Neural cell (in vitro differentiated cells): ENCODE results near the gene SASH3.

Source experiments
- EP300 ChIP-seq: fragments of 450-650 bp; conservative IDR thresholded peaks from 2 replicates; pipeline ENCODE4 v1.6.1; 2014; ENCODE audit warnings: antibody characterized with exemption, mild to moderate bottlenecking, moderate library complexity; ENCODE audit not compliant: poor library complexity, severe bottlenecking
- MXI1 ChIP-seq: fragments of 450-650 bp; conservative IDR thresholded peaks from 2 replicates; pipeline ENCODE4 v1.6.1; 2014; ENCODE audit warnings: antibody characterized with exemption, mild to moderate bottlenecking; ENCODE audit not compliant: poor library complexity, severe bottlenecking
- POLR2AphosphoS5 ChIP-seq: IDR thresholded peaks from 2 replicates; pipeline ENCODE4 v1.6.1; 2012
- TF ChIP-seq, protein P1 (sequence below): fragments of 450-650 bp; IDR thresholded peaks from 2 replicates; pipeline ENCODE4 v1.5.1; 2014; ENCODE audit warnings: antibody characterized with exemption, mild to moderate bottlenecking, moderate library complexity; ENCODE audit not compliant: poor library complexity, severe bottlenecking

DNA sequence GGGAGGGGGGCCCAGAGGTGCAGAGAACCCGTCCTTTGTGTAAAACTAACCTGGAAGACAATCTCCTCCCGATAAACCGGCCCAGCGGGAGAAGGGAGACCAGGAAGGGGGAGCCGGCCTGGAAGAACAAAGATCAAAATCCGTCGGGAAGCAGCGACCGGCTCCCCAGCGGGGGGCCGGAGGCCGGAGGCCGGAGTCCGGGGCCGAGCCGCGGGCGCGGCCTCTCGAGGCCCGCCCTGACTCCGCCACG, 63.4 kb downstream of the SASH3 start:
- TF ChIP-seq, protein P1, sequence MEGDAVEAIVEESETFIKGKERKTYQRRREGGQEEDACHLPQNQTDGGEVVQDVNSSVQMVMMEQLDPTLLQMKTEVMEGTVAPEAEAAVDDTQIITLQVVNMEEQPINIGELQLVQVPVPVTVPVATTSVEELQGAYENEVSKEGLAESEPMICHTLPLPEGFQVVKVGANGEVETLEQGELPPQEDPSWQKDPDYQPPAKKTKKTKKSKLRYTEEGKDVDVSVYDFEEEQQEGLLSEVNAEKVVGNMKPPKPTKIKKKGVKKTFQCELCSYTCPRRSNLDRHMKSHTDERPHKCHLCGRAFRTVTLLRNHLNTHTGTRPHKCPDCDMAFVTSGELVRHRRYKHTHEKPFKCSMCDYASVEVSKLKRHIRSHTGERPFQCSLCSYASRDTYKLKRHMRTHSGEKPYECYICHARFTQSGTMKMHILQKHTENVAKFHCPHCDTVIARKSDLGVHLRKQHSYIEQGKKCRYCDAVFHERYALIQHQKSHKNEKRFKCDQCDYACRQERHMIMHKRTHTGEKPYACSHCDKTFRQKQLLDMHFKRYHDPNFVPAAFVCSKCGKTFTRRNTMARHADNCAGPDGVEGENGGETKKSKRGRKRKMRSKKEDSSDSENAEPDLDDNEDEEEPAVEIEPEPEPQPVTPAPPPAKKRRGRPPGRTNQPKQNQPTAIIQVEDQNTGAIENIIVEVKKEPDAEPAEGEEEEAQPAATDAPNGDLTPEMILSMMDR: no peak
- TF ChIP-seq MXI1 (no peak), POLR2AphosphoS5 (no peak), EP300 (no peak)
